ENCODE results near the gene FBXL17. TPM values are rescaled to one million over a fixed set of nuclear protein-coding genes. Genes with fewer than 3 reads are reported as not detected.

The FBXL17 gene
- total RNA-seq, 1 donor from 2014 or later: 4.2 TPM

DNA sequence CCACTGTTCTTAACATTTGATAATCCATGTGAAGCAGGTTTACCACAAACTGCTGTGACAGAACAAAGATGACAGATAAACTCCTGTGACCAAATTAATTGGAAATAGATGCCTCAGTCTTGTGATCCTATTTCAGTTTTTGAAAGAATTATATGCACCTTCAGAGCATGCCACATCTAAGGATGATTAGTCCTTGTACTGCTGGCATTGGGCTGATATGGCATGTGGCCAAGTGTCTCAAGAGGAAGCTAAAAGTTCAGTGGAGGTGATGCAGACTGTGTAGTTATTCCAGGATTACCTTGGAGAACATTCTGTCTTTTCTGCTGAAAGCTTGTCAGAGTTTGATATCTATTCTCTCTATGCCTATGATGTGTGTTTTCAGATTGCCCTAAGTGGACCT lies 396.8 kb downstream of the FBXL17 start:
- no peak for DNase-seq (ENCODE audit: low read depth)
- TF ChIP-seq, protein P1, sequence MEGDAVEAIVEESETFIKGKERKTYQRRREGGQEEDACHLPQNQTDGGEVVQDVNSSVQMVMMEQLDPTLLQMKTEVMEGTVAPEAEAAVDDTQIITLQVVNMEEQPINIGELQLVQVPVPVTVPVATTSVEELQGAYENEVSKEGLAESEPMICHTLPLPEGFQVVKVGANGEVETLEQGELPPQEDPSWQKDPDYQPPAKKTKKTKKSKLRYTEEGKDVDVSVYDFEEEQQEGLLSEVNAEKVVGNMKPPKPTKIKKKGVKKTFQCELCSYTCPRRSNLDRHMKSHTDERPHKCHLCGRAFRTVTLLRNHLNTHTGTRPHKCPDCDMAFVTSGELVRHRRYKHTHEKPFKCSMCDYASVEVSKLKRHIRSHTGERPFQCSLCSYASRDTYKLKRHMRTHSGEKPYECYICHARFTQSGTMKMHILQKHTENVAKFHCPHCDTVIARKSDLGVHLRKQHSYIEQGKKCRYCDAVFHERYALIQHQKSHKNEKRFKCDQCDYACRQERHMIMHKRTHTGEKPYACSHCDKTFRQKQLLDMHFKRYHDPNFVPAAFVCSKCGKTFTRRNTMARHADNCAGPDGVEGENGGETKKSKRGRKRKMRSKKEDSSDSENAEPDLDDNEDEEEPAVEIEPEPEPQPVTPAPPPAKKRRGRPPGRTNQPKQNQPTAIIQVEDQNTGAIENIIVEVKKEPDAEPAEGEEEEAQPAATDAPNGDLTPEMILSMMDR (conservative IDR thresholded peaks at IDR 0.05; ENCODE audit: low read depth, low read length): no peak
- no peak overlapping the region for H3K4me3 ChIP-seq (ENCODE audit: low read depth, low read length)

DNA sequence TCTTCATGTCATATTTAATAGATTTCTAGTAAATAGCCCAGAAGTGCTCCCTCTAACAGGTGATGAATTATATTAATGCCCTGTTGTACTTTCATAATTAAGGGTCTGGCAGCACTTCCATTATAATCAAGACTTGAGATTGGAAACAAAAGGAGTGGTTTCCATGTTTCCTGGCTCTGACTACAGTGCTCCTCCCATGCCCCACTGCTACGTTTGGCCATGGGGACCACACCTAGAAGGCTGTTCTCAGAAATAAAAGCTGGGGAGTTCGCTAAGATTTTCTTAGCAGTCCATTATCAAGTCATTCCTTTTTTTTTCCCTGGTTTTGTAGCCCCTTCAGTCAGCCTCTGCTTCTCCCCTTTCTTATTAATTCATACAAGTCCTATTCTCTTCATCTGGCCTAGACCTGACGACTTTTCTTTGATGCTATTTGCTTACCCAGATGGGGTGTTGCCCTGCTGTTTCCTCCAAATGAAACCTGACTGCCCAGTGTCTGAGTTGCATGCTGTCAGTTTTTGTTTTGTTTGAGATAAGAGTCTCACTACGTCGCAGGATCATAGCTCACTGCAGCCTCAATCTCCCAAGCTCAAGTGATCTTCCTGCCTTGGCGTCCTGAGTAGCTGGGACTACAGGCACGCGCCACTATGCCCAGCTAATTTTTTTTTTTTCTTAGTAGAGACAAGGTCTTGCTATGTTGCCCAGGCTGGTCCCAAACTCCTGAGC lies 399.0 kb downstream of the FBXL17 start:
- H3K4me3 ChIP-seq (ENCODE audit: low read depth, low read length): no peak overlapping the region
- TF ChIP-seq, protein P1 (conservative IDR thresholded peaks at IDR 0.05; ENCODE audit: low read depth, low read length): no peak
- no peak for DNase-seq (ENCODE audit: low read depth)

DNA sequence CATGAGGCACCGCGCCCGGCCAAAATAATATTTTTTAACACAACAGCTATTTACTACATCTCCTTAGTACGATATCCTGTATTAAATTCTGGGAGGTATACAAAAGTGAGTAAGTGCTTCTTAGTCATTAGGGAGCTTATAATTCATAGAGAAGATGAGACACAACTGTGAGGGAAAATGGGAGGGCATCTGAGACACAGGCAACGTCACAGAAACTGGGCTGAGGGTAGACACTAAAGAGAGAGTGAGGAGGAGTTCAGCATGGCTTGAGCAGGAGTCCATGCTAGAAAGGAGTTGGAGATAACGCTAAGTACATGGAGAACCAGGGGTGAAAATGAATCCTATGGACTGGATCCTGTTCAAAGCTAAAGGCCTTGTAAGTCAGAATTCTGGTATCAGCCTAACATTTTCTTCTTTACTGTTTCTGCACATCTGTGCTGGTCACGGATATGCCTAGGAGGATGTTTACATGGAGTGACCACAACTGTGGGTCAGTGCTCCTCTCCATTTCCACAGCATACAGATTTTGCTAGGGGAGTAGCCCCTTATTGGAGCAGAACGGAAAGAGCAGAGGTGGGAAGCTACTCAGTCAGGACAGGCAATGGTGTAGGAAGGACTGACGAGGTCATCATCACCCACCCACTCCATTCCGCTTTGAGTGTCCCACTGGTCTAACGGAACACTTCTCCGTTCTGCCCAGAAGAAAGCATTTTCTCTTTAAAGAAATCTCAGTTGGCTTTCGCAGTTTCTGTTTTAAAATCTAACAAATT lies 400.8 kb downstream of the FBXL17 start:
- no peak for DNase-seq (ENCODE audit: low read depth)
- TF ChIP-seq, protein P1 (conservative IDR thresholded peaks at IDR 0.05; ENCODE audit: low read depth, low read length): no peak
- no peak overlapping the region for H3K4me3 ChIP-seq (ENCODE audit: low read depth, low read length)

DNA sequence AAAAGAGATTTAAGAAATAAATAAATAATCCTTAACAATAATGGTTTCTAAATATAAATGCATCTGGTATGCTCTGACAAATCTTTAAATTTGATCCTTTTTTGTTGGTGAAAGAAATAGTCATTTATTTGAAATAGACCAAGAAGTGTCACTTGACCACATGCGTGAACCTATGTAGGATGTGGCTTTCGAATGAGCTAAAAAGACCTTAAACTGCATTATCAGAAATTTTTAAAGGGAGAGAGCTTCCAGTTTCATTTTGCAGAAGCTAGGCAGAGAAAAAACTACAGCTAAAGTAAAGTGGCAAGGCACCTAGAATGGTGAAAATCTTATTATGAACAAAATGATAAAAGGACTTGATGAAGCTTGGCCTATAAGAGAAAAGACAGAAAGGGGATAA lies 402.0 kb downstream of the FBXL17 start:
- TF ChIP-seq, protein P1 (conservative IDR thresholded peaks at IDR 0.05; ENCODE audit: low read depth, low read length): no peak

DNA sequence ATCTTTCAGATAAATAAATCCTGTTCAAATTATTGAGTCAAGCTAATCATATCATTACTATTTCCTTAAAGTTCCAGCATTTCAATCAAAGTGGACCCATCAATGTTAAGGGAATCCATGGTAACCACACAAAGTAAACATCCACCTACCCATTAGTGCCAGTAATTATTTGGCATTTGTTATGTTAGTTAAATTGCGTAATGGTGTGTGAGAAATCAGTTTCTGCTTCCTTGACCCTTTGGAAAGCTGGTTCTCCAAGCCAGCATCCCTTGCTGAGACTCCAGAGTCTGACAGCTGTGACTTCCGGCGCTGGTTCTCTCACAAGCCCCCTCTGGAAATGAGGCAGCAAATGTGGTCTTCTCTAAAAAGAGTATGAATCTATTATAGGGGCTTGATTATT lies 402.6 kb downstream of the FBXL17 start:
- DNase-seq (ENCODE audit: low read depth): peak; percentile 25
- TF ChIP-seq, protein P1 (conservative IDR thresholded peaks at IDR 0.05; ENCODE audit: low read depth, low read length): no peak
- no peak overlapping the region for H3K4me3 ChIP-seq (ENCODE audit: low read depth, low read length)

More for the DNA sequence above, 402.0 kb downstream of the FBXL17 start:
- H3K4me3 ChIP-seq (ENCODE audit: low read depth, low read length): no peak overlapping the region
- no peak for DNase-seq (ENCODE audit: low read depth)

DNA sequence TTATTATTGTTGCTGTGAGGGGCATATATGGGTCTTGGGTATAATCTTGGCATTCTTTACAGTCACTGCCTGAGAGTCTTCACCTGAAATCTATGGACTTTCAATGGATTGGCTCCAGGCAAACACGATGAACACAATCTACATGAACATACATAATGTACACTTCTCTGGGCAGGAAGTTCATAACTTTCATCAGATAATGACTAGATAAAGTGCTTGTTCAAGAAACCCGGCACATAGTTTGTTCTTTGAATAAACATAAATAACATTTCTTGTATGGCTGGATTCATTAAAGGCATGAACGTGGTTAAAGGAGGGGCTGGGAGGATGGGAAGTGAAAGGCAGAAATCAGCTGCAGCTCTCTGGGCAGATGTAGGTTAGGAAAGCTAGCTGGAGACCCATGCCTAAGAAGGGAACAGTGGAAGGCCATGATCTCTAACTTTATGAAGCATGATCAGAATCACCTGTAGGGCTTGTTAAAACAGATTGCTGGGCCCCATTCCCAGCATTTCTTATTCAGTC lies 404.3 kb downstream of the FBXL17 start:
- no peak for DNase-seq (ENCODE audit: low read depth)
- TF ChIP-seq, protein P1 (conservative IDR thresholded peaks at IDR 0.05; ENCODE audit: low read depth, low read length): no peak
- H3K4me3 ChIP-seq (ENCODE audit: low read depth, low read length): no peak overlapping the region

All from epithelial cell of proximal tubule (primary cell).